ENCODE data around the gene THEMIS.

DNA sequence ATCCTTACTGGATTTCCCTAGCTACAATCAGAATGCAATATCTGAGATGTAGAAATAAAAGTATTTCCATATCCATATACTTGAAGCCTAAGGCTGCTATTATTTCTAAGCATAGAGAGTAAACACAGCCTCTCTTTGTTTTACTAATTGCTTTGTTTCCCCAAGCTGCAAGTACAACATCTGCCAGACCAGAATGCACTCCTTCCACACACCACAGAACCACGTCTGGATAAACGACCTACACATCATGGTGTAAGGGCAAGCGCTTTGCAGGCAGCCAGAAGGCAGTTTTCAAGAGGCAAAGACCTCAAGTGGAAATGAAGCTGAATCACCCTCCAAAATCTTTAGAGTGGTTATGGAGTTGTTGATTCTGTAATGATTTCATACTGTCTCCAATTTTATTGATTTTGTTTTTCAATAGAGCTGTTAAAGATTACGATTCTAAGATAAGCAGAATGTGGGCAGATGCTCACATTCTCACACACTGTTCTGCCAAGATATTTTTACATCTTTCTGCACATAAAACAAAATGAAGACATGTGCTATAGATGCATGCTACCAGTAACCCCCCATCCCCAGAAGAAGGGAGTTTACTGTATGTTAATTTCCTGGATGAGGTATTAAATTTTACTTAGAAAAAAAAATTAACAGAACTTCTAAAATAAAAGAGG lies 88.8 kb downstream of the THEMIS start:
- TF ChIP-seq, protein P1, sequence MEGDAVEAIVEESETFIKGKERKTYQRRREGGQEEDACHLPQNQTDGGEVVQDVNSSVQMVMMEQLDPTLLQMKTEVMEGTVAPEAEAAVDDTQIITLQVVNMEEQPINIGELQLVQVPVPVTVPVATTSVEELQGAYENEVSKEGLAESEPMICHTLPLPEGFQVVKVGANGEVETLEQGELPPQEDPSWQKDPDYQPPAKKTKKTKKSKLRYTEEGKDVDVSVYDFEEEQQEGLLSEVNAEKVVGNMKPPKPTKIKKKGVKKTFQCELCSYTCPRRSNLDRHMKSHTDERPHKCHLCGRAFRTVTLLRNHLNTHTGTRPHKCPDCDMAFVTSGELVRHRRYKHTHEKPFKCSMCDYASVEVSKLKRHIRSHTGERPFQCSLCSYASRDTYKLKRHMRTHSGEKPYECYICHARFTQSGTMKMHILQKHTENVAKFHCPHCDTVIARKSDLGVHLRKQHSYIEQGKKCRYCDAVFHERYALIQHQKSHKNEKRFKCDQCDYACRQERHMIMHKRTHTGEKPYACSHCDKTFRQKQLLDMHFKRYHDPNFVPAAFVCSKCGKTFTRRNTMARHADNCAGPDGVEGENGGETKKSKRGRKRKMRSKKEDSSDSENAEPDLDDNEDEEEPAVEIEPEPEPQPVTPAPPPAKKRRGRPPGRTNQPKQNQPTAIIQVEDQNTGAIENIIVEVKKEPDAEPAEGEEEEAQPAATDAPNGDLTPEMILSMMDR (IDR thresholded peaks at IDR 0.05), result no peak
- no peak for TF ChIP-seq POLR2A (IDR thresholded peaks at IDR 0.05)

All from heart left ventricle (tissue), 13 donors.